BLaER1 treated with 17β-estradiol and CSF1 and Interleukin-3, amounts not matched to agents 10 nM and 100 nM (cell line): Measurements from ENCODE around the gene ARHGAP24.
A peak's percentile ranks its signal among the peaks of the same experiment; 100 is the strongest.
"Not testable (repeated sequence)": the region's sequence is repeated elsewhere in the genome, so short reads cannot be mapped to it uniquely, and the experiment has no call there.

Experiments used
- H3K27ac ChIP-seq, 11 experiments: shearing (Covaris generic); formaldehyde crosslinking; 2 replicates each; pipeline ENCODE4 v1.8.1; 2022
- H3K27me3 ChIP-seq, 11 experiments: shearing (Covaris generic); formaldehyde crosslinking; 2 replicates each; pipeline ENCODE4 v1.8.1; 2022
- H3K36me3 ChIP-seq, 11 experiments: shearing (Covaris generic); formaldehyde crosslinking; 2 replicates each; pipeline ENCODE4 v1.8.1; 2022
- H3K4me1 ChIP-seq, 10 experiments: shearing (Covaris generic); formaldehyde crosslinking; 2 replicates each; pipeline ENCODE4 v1.8.1; 2022
- H3K4me2 ChIP-seq, 11 experiments: shearing (Covaris generic); formaldehyde crosslinking; 2 replicates each; pipeline ENCODE4 v1.8.1; 2022
- H3K4me3 ChIP-seq, 10 experiments: shearing (Covaris generic); formaldehyde crosslinking; 2 replicates each; pipeline ENCODE4 v1.8.1; 2022
- H3K9ac ChIP-seq, 11 experiments: shearing (Covaris generic); formaldehyde crosslinking; 2 replicates each; pipeline ENCODE4 v1.8.1; 2022
- H3K9me3 ChIP-seq, 11 experiments: shearing (Covaris generic); formaldehyde crosslinking; replicated peaks in 1 of 11; 2 replicates each; pipeline ENCODE4 v1.8.1; 2022
- H4K20me1 ChIP-seq, 11 experiments: shearing (Covaris generic); formaldehyde crosslinking; 2 replicates each; pipeline ENCODE4 v1.8.1; 2022
- Cebpa-rat ChIP-seq, 11 experiments: shearing (Covaris generic); IDR thresholded peaks; 2 replicates each; pipeline ENCODE4 v1.8.1; 2022

The ARHGAP24 gene

GRCh38 chr4:85831647-85832046, 356.7 kb downstream of the ARHGAP24 start:
- no peak for TF ChIP-seq Cebpa-rat (IDR thresholded peaks at IDR 0.05)
- no peaks in the 10 kb centered on the region for H3K9me3 ChIP-seq
- H3K4me2 ChIP-seq, result no peak overlapping the region
- no peaks in the 10 kb centered on the region for H3K36me3 ChIP-seq
- no peak overlapping the region for H3K4me3 ChIP-seq
- H3K27me3 ChIP-seq, result no peaks in the 10 kb centered on the region
- no peak overlapping the region for H3K27ac ChIP-seq
- H3K4me1 ChIP-seq, result peaks cover 0 to under 1% (median 0%) of the 10 kb centered on the region in 10 experiments; a peak in 3 of 20 replicates
- no peak overlapping the region for H3K9ac ChIP-seq
- H4K20me1 ChIP-seq, result no peaks in the 10 kb centered on the region

- H3K4me1 ChIP-seq, result no peaks in the 10 kb centered on the region
- H3K4me2 ChIP-seq, result no peak overlapping the region
- H3K4me3 ChIP-seq, result no peak overlapping the region
- H3K27ac ChIP-seq, result no peak overlapping the region
- no peak for TF ChIP-seq Cebpa-rat (IDR thresholded peaks at IDR 0.05)
- H3K9ac ChIP-seq, result no peak overlapping the region
- no peaks in the 10 kb centered on the region for H3K36me3 ChIP-seq
- no peaks in the 10 kb centered on the region for H4K20me1 ChIP-seq
- no peaks in the 10 kb centered on the region for H3K9me3 ChIP-seq
- H3K27me3 ChIP-seq, result no peaks in the 10 kb centered on the region
Observed at GRCh38 chr4:85833302-85833701, 358.4 kb downstream of the ARHGAP24 start.

- H3K27me3 ChIP-seq, result no peaks in the 10 kb centered on the region
- no peak overlapping the region for H3K4me2 ChIP-seq
- no peaks in the 10 kb centered on the region for H4K20me1 ChIP-seq
- no peak overlapping the region for H3K9ac ChIP-seq
- no peaks in the 10 kb centered on the region for H3K4me1 ChIP-seq
- H3K36me3 ChIP-seq, result no peaks in the 10 kb centered on the region
- no peak overlapping the region for H3K27ac ChIP-seq
- no peaks in the 10 kb centered on the region for H3K9me3 ChIP-seq
- TF ChIP-seq Cebpa-rat (IDR thresholded peaks at IDR 0.05), result no peak
- H3K4me3 ChIP-seq, result no peak overlapping the region
Observed at GRCh38 chr4:85834934-85835333, 360.0 kb downstream of the ARHGAP24 start.

- H3K4me2 ChIP-seq, result no peak overlapping the region
- no peaks in the 10 kb centered on the region for H3K36me3 ChIP-seq
- TF ChIP-seq Cebpa-rat (IDR thresholded peaks at IDR 0.05), result no peak
- no peak overlapping the region for H3K4me3 ChIP-seq
- H4K20me1 ChIP-seq, result no peaks in the 10 kb centered on the region
- no peak overlapping the region for H3K27ac ChIP-seq
- H3K9ac ChIP-seq, result no peak overlapping the region
- H3K27me3 ChIP-seq, result no peaks in the 10 kb centered on the region
- peaks cover 0 to 4% (median 0%) of the 10 kb centered on the region in 10 experiments; a peak in 6 of 20 replicates for H3K4me1 ChIP-seq
- no peaks in the 10 kb centered on the region for H3K9me3 ChIP-seq
Observed at GRCh38 chr4:85836588-85837438, 361.9 kb downstream of the ARHGAP24 start.

- Histone ChIP-seq H3K9me3 (no peaks in the 10 kb centered on the region), H3K9ac (no peak overlapping the region), H3K36me3 (no peaks in the 10 kb centered on the region), H4K20me1 (no peaks in the 10 kb centered on the region), H3K4me2 (no peak overlapping the region), H3K4me3 (no peak overlapping the region), H3K4me1 (peaks cover 4 to 10% (median 5%) of the 10 kb centered on the region in 10 experiments; a peak in 18 of 20 replicates), H3K27ac (no peak overlapping the region), H3K27me3 (no peaks in the 10 kb centered on the region)
- no peak for TF ChIP-seq Cebpa-rat (IDR thresholded peaks at IDR 0.05)
Observed at GRCh38 chr4:85837439-85837733, 362.4 kb downstream of the ARHGAP24 start.

GRCh38 chr4:85839981-85840451, 365.1 kb downstream of the ARHGAP24 start:
- peaks cover 8 to 18% (median 10%) of the 10 kb centered on the region in 10 experiments; a peak in 18 of 20 replicates for H3K4me1 ChIP-seq
- not testable (repeated sequence) for H3K36me3 ChIP-seq, H3K27me3 ChIP-seq, H3K4me3 ChIP-seq, H3K9me3 ChIP-seq, H3K4me2 ChIP-seq, H3K9ac ChIP-seq, H4K20me1 ChIP-seq, H3K27ac ChIP-seq

- H3K27ac ChIP-seq, result peak overlapping the region; percentile 24 to 84 (median 54); a peak in 17 of 22 replicates
- peak overlapping the region in 2 of 11 experiments; percentile 64 to 67; a peak in 2 of 22 replicates for H3K9ac ChIP-seq
- H3K27me3 ChIP-seq, result no peaks in the 10 kb centered on the region
- H3K4me2 ChIP-seq, result peak overlapping the region in 9 of 11 experiments; percentile 3 to 71 (median 31); a peak in 11 of 22 replicates
- no peak for TF ChIP-seq Cebpa-rat (IDR thresholded peaks at IDR 0.05)
- no peak overlapping the region for H3K4me3 ChIP-seq
- no peaks in the 10 kb centered on the region for H4K20me1 ChIP-seq
- H3K9me3 ChIP-seq, result no peaks in the 10 kb centered on the region
- H3K36me3 ChIP-seq, result no peaks in the 10 kb centered on the region
- H3K4me1 ChIP-seq, result peaks cover 8 to 18% (median 10%) of the 10 kb centered on the region in 10 experiments; a peak in 18 of 20 replicates
Observed at GRCh38 chr4:85842540-85842939, 367.6 kb downstream of the ARHGAP24 start.

- not testable (repeated sequence) for H3K36me3 ChIP-seq, H3K4me3 ChIP-seq, H3K4me1 ChIP-seq, H3K27ac ChIP-seq, H3K4me2 ChIP-seq, H3K9me3 ChIP-seq, H3K9ac ChIP-seq, H4K20me1 ChIP-seq, H3K27me3 ChIP-seq
Observed at GRCh38 chr4:85853740-85854139, 378.8 kb downstream of the ARHGAP24 start.

GRCh38 chr4:85854546-85854945, 379.6 kb downstream of the ARHGAP24 start:
- Histone ChIP-seq H3K27me3 (no peaks in the 10 kb centered on the region), H3K9me3 (0 out of 22 replicates have a peak, but pooled peaks cover 0 to 3% (median 0%) of the 10 kb centered on the region in 11 experiments), H3K4me3 (no peak overlapping the region), H3K9ac (no peak overlapping the region), H3K4me1 (no peaks in the 10 kb centered on the region), H3K4me2 (no peak overlapping the region), H3K36me3 (no peaks in the 10 kb centered on the region), H4K20me1 (no peaks in the 10 kb centered on the region), H3K27ac (no peak overlapping the region)
- no peak for TF ChIP-seq Cebpa-rat (IDR thresholded peaks at IDR 0.05)
